ENCODE data around the gene GATAD2A.
"Not testable (repeated sequence)": the region's sequence is repeated elsewhere in the genome, so short reads cannot be mapped to it uniquely, and the experiment has no call there.

Gene GATAD2A

GRCh38 chr19:19466201-19466600, 60.7 kb downstream of the GATAD2A start:
- Mint-ChIP-seq H3K4me1 (peaks cover 38 to 51% of the 10 kb centered on the region in 2 donors), H3K27me3 (no peaks in the 10 kb centered on the region), H3K36me3 (peaks cover 46 to 69% of the 10 kb centered on the region in 2 donors), H3K27ac (no peak overlapping the region), H3K4me3 (no peak overlapping the region), H3K9me3 (peaks cover 7 to 15% of the 10 kb centered on the region in 2 donors)
- ATAC-seq (replicated peaks) = no peak
- no peak for DNase-seq

- no peak for ATAC-seq (replicated peaks)
- Mint-ChIP-seq H3K27me3 (no peaks in the 10 kb centered on the region), H3K4me1 (peaks cover 32 to 48% of the 10 kb centered on the region in 2 donors), H3K9me3 (peaks cover 7 to 15% of the 10 kb centered on the region in 2 donors), H3K36me3 (peaks cover 46 to 81% of the 10 kb centered on the region in 2 donors), H3K4me3 (no peak overlapping the region), H3K27ac (peak overlapping the region; percentile 53)
- no peak for DNase-seq
These were observed 63.1 kb downstream of the GATAD2A start for GRCh38 chr19:19468424-19469050.

- Mint-ChIP-seq H3K4me1 (peaks cover 40 to 46% of the 10 kb centered on the region in 2 donors), H3K9me3 (peaks cover 7 to 15% of the 10 kb centered on the region in 2 donors), H3K36me3 (peaks cover 34 to 79% of the 10 kb centered on the region in 2 donors), H3K4me3 (no peak overlapping the region), H3K27ac (peak overlapping the region; percentile 38), H3K27me3 (no peaks in the 10 kb centered on the region)
- ATAC-seq (replicated peaks) (no peak), DNase-seq (no peak)
These were observed 65.1 kb downstream of the GATAD2A start for GRCh38 chr19:19470579-19470978.

- Mint-ChIP-seq H3K4me3 (no peak overlapping the region), H3K27me3 (no peaks in the 10 kb centered on the region), H3K9me3 (peaks cover 7 to 9% of the 10 kb centered on the region in 2 donors), H3K4me1 (peaks cover 46 to 52% of the 10 kb centered on the region in 2 donors), H3K36me3 (peaks cover 23 to 79% of the 10 kb centered on the region in 2 donors), H3K27ac (peak overlapping the region; percentile 73)
- ATAC-seq (replicated peaks) (peak; percentile 47 to 56), DNase-seq (no peak)
These were observed 66.2 kb downstream of the GATAD2A start for GRCh38 chr19:19471682-19472081.

GRCh38 chr19:19472106-19472505, 66.6 kb downstream of the GATAD2A start:
- not testable (repeated sequence) for ATAC-seq (replicated peaks); H3K9me3 Mint-ChIP-seq; H3K27me3 Mint-ChIP-seq; H3K4me3 Mint-ChIP-seq; DNase-seq
- H3K36me3 Mint-ChIP-seq = peaks cover 19 to 78% of the 10 kb centered on the region in 2 donors
- H3K27ac Mint-ChIP-seq = peak overlapping the region; percentile 73
- peaks cover 49 to 56% of the 10 kb centered on the region in 2 donors for H3K4me1 Mint-ChIP-seq

GRCh38 chr19:19475015-19475765, 69.7 kb downstream of the GATAD2A start:
- Mint-ChIP-seq H3K9me3 (no peaks in the 10 kb centered on the region), H3K27ac (no peak overlapping the region), H3K4me3 (no peak overlapping the region), H3K36me3 (peaks cover 6 to 61% of the 10 kb centered on the region in 2 donors), H3K27me3 (no peaks in the 10 kb centered on the region), H3K4me1 (peaks cover 51 to 63% of the 10 kb centered on the region in 2 donors)
- DNase-seq (no peak), ATAC-seq (replicated peaks) (no peak)

GRCh38 chr19:19475849-19476828, 70.7 kb downstream of the GATAD2A start:
- H3K36me3 Mint-ChIP-seq = peaks cover 10 to 55% of the 10 kb centered on the region in 2 donors
- H3K27ac Mint-ChIP-seq = peak overlapping the region; percentile 76
- DNase-seq = no peak
- H3K4me1 Mint-ChIP-seq = peaks cover 48 to 63% of the 10 kb centered on the region in 2 donors
- H3K9me3 Mint-ChIP-seq = no peaks in the 10 kb centered on the region
- peak overlapping the region in 1 of 2 donors; percentile 17 for H3K4me3 Mint-ChIP-seq
- H3K27me3 Mint-ChIP-seq = no peaks in the 10 kb centered on the region
- ATAC-seq (replicated peaks) = no peak

GRCh38 chr19:19477705-19478383, 72.4 kb downstream of the GATAD2A start:
- peaks cover 12 to 47% of the 10 kb centered on the region in 2 donors for H3K36me3 Mint-ChIP-seq
- DNase-seq (no peak), ATAC-seq (replicated peaks) (no peak)
- no peaks in the 10 kb centered on the region for H3K27me3 Mint-ChIP-seq
- H3K4me1 Mint-ChIP-seq = peaks cover 43 to 56% of the 10 kb centered on the region in 2 donors
- H3K27ac Mint-ChIP-seq = peak overlapping the region; percentile 56
- no peak overlapping the region for H3K4me3 Mint-ChIP-seq
- no peaks in the 10 kb centered on the region for H3K9me3 Mint-ChIP-seq

- ATAC-seq (replicated peaks) (no peak), DNase-seq (no peak)
- H3K4me3 Mint-ChIP-seq = no peak overlapping the region
- H3K36me3 Mint-ChIP-seq = peaks cover 15 to 40% of the 10 kb centered on the region in 2 donors
- peak overlapping the region; percentile 37 for H3K27ac Mint-ChIP-seq
- H3K9me3 Mint-ChIP-seq = no peaks in the 10 kb centered on the region
- peaks cover 39 to 59% of the 10 kb centered on the region in 2 donors for H3K4me1 Mint-ChIP-seq
- H3K27me3 Mint-ChIP-seq = no peaks in the 10 kb centered on the region
These were observed 75.2 kb downstream of the GATAD2A start for GRCh38 chr19:19480688-19481087.

GRCh38 chr19:19482809-19483596, 77.5 kb downstream of the GATAD2A start:
- no peaks in the 10 kb centered on the region for H3K9me3 Mint-ChIP-seq
- no peak for ATAC-seq (replicated peaks)
- H3K4me3 Mint-ChIP-seq = no peak overlapping the region
- DNase-seq = no peak
- no peaks in the 10 kb centered on the region for H3K27me3 Mint-ChIP-seq
- peaks cover 34 to 53% of the 10 kb centered on the region in 2 donors for H3K4me1 Mint-ChIP-seq
- peak overlapping the region; percentile 14 for H3K27ac Mint-ChIP-seq
- peaks cover 17 to 27% of the 10 kb centered on the region in 2 donors for H3K36me3 Mint-ChIP-seq

- Mint-ChIP-seq H3K36me3 (peaks cover 17 to 28% of the 10 kb centered on the region in 2 donors), H3K27ac (peak overlapping the region; percentile 90), H3K4me3 (peak overlapping the region; percentile 27 to 32), H3K9me3 (no peaks in the 10 kb centered on the region), H3K27me3 (no peaks in the 10 kb centered on the region), H3K4me1 (peaks cover 54 to 72% of the 10 kb centered on the region in 2 donors)
- DNase-seq = peak; percentile 61
- peak; percentile 82 to 87 for ATAC-seq (replicated peaks)
These were observed 79.9 kb downstream of the GATAD2A start for GRCh38 chr19:19485161-19485997.

- H3K9me3 Mint-ChIP-seq = no peaks in the 10 kb centered on the region
- no peak overlapping the region for H3K4me3 Mint-ChIP-seq
- peaks cover 53 to 71% of the 10 kb centered on the region in 2 donors for H3K4me1 Mint-ChIP-seq
- no peak overlapping the region for H3K27ac Mint-ChIP-seq
- peaks cover 17 to 33% of the 10 kb centered on the region in 2 donors for H3K36me3 Mint-ChIP-seq
- ATAC-seq (replicated peaks) (no peak), DNase-seq (no peak)
- H3K27me3 Mint-ChIP-seq = no peaks in the 10 kb centered on the region
These were observed 80.5 kb downstream of the GATAD2A start for GRCh38 chr19:19485998-19486290.

Measured in stimulated activated naive B cell treated with anti-CD40 and anti-IgM and Interleukin-4, amounts not matched to agents 10 μg/mL and 1 μg/mL and 100 μg/mL, for 72 hours (primary cell).